HEK293 (cell line): ENCODE data around the gene ACACB.

Experiments used
- CTCF ChIA-PET: fragments of 350-600 bp; formaldehyde crosslinking; extraction: SDS; loops from one replicate; lab custom pipeline; 2021; ENCODE audit warnings: antibody characterized with exemption; lab: Yijun Ruan, JAX
- POLR2A ChIA-PET: fragments of 300-600 bp; formaldehyde crosslinking; extraction: SDS; loops from one replicate; lab custom pipeline; 2020; ENCODE audit warnings: antibody characterized with exemption, inconsistent platforms; lab: Yijun Ruan, JAX
- H3K27ac ChIP-seq: fragments of 200-500 bp; sonication (Bioruptor generic); 2 replicates; pipeline ENCODE4 v1.5.1; 2014; ENCODE audit warnings: low read depth, low read length, control low read depth, inconsistent platforms; ENCODE audit errors: extremely low read depth
- H3K36me3 ChIP-seq, 2 experiments: fragments of 200-500 bp in 1 of 2; sonication (Bioruptor generic) in 1 of 2; 1 replicate in 1 of 2; 2 replicates in 1 of 2; pipeline ENCODE4 v1.5.1; 2014 to 2017; ENCODE audit warnings: inconsistent platforms in 2 of 2, low read length in 2 of 2; ENCODE audit not compliant: control insufficient read depth in 2 of 2, insufficient read depth in 1 of 2
- H3K4me1 ChIP-seq: fragments of 200-500 bp; sonication (Bioruptor generic); 2 replicates; pipeline ENCODE4 v1.5.1; 2014; ENCODE audit warnings: mild to moderate bottlenecking, low read length, inconsistent platforms; ENCODE audit not compliant: control insufficient read depth, insufficient read depth
- H3K4me3 ChIP-seq: 2 replicates; pipeline ENCODE4 v1.5.1; 2011; ENCODE audit warnings: low read depth, mild to moderate bottlenecking, control low read depth, low read length, moderate library complexity
- H3K9me3 ChIP-seq: fragments of 200-500 bp; sonication (Bioruptor generic); 2 replicates; pipeline ENCODE4 v1.5.1; 2014; ENCODE audit warnings: low read depth, low read length, inconsistent platforms; ENCODE audit not compliant: control insufficient read depth, insufficient read depth
- MEIS1 ChIP-seq: sonication (generic); formaldehyde crosslinking; IDR thresholded peaks from 2 replicates; pipeline ENCODE4 v1.8.1; 2022; ENCODE audit warnings: missing genetic modification reagents, mild to moderate bottlenecking, borderline replicate concordance
- PBX3 ChIP-seq: sonication (generic); formaldehyde crosslinking; IDR thresholded peaks from 2 replicates; pipeline ENCODE4 v1.8.1; 2022; ENCODE audit warnings: mild to moderate bottlenecking, moderate library complexity, missing genetic modification reagents
- PRDM1 ChIP-seq: fragments of 450-650 bp; formaldehyde crosslinking; IDR thresholded peaks from 2 replicates; pipeline ENCODE4; 2016; ENCODE audit warnings: missing biosample characterization, missing genetic modification characterization
- TRIM28 ChIP-seq: IDR thresholded peaks from 2 replicates; pipeline ENCODE4 v1.6.1; 2011; ENCODE audit warnings: low read length, control low read depth, borderline replicate concordance
- YY1 ChIP-seq: fragments of 450-650 bp; formaldehyde crosslinking; IDR thresholded peaks from 2 replicates; pipeline ENCODE4 v1.5.1; 2018; ENCODE audit warnings: missing biosample characterization, missing genetic modification characterization
- ZBTB49 ChIP-seq: fragments of 450-650 bp; formaldehyde crosslinking; IDR thresholded peaks from 2 replicates; pipeline ENCODE4 v1.5.1; 2016; ENCODE audit warnings: missing biosample characterization, missing genetic modification characterization, low read depth
- ZBTB8A ChIP-seq: fragments of 450-650 bp; formaldehyde crosslinking; IDR thresholded peaks from 2 replicates; pipeline ENCODE4 v1.5.1; 2016; ENCODE audit warnings: missing biosample characterization, missing genetic modification characterization
- ZNF155 ChIP-seq: fragments of 450-650 bp; formaldehyde crosslinking; IDR thresholded peaks from 2 replicates; pipeline ENCODE4 v1.5.1; 2016; ENCODE audit warnings: missing biosample characterization, missing genetic modification characterization
- ZNF280D ChIP-seq: fragments of 450-650 bp; formaldehyde crosslinking; IDR thresholded peaks from 2 replicates; pipeline ENCODE4 v1.5.1; 2016; ENCODE audit warnings: missing biosample characterization, missing genetic modification characterization
- ZNF292 ChIP-seq: fragments of 450-650 bp; formaldehyde crosslinking; IDR thresholded peaks from 2 replicates; pipeline ENCODE4 v1.5.1; 2016; ENCODE audit warnings: low read depth, missing biosample characterization, missing genetic modification characterization, borderline replicate concordance
- ZNF324 ChIP-seq: fragments of 450-650 bp; formaldehyde crosslinking; IDR thresholded peaks from 2 replicates; pipeline ENCODE4 v1.5.1; 2016; ENCODE audit warnings: missing biosample characterization, missing genetic modification characterization
- ZNF362 ChIP-seq: fragments of 450-650 bp; formaldehyde crosslinking; IDR thresholded peaks from 2 replicates; pipeline ENCODE4 v1.5.1; 2016; ENCODE audit warnings: missing biosample characterization, missing genetic modification characterization
- ZNF521 ChIP-seq: fragments of 450-650 bp; formaldehyde crosslinking; IDR thresholded peaks from 2 replicates; pipeline ENCODE4 v1.5.1; 2017; ENCODE audit warnings: missing biosample characterization, mild to moderate bottlenecking, missing genetic modification characterization
- ZNF580 ChIP-seq: fragments of 450-650 bp; formaldehyde crosslinking; IDR thresholded peaks from 2 replicates; pipeline ENCODE4 v1.5.1; 2016; ENCODE audit warnings: missing biosample characterization, missing genetic modification characterization
- ZNF610 ChIP-seq: fragments of 450-650 bp; formaldehyde crosslinking; IDR thresholded peaks from 2 replicates; pipeline ENCODE4 v1.5.1; 2016; ENCODE audit warnings: missing biosample characterization, missing genetic modification characterization, borderline replicate concordance
- ZNF629 ChIP-seq: fragments of 450-650 bp; formaldehyde crosslinking; IDR thresholded peaks from 2 replicates; pipeline ENCODE4 v1.5.1; 2017; ENCODE audit warnings: missing biosample characterization, missing genetic modification characterization
- ZNF639 ChIP-seq: fragments of 450-650 bp; formaldehyde crosslinking; IDR thresholded peaks from 2 replicates; pipeline ENCODE4 v1.5.1; 2016; ENCODE audit warnings: missing biosample characterization, missing genetic modification characterization
- ZNF707 ChIP-seq: fragments of 450-650 bp; formaldehyde crosslinking; IDR thresholded peaks from 2 replicates; pipeline ENCODE4 v1.5.1; 2016; ENCODE audit warnings: missing biosample characterization, missing genetic modification characterization
- ZNF837 ChIP-seq: fragments of 450-650 bp; formaldehyde crosslinking; IDR thresholded peaks from 2 replicates; pipeline ENCODE4 v1.5.1; 2016; ENCODE audit warnings: missing biosample characterization, missing genetic modification characterization
- ZSCAN16 ChIP-seq: fragments of 450-650 bp; formaldehyde crosslinking; IDR thresholded peaks from 2 replicates; pipeline ENCODE4 v1.5.1; 2016; ENCODE audit warnings: missing biosample characterization, missing genetic modification characterization

The ACACB gene

GRCh38 chr12:109239691-109240090 is 123.3 kb downstream of the ACACB start (continued):
- no peak for TF ChIP-seq ZNF580
- TF ChIP-seq PBX3 (CRISPR knock-in tag) = no peak
- no peak for TF ChIP-seq MEIS1 (CRISPR knock-in tag)
- no peak for TF ChIP-seq ZNF292
- TF ChIP-seq ZNF707 (tag by site-specific recombination) = no peak
- no peak for TF ChIP-seq ZNF280D (tag by site-specific recombination)
- TF ChIP-seq ZNF610 (tag by site-specific recombination) = no peak

- Histone ChIP-seq H3K4me1 (no peaks in the 10 kb centered on the region), H3K36me3 (peaks cover 10 to 47% of the 10 kb centered on the region in 2 experiments; a peak in 2 of 3 replicates), H3K4me3 (no peak overlapping the region), H3K27ac (no peak overlapping the region), H3K9me3 (no peaks in the 10 kb centered on the region)
- CTCF ChIA-PET = no interaction called here
- no peak for TF ChIP-seq TRIM28
- TF ChIP-seq ZBTB8A (tag by site-specific recombination) = no peak
- TF ChIP-seq YY1 = no peak
- no peak for TF ChIP-seq ZBTB49 (tag by site-specific recombination)
- no peak for TF ChIP-seq ZNF610 (tag by site-specific recombination)
- no peak for TF ChIP-seq ZNF521 (tag by site-specific recombination)
- no peak for TF ChIP-seq ZNF324 (tag by site-specific recombination)
- no peak for TF ChIP-seq ZSCAN16 (tag by site-specific recombination)
- no peak for TF ChIP-seq ZNF639
- no peak for TF ChIP-seq ZNF155 (tag by site-specific recombination)
- no peak for TF ChIP-seq ZNF837 (tag by site-specific recombination)
- TF ChIP-seq ZNF629 (tag by site-specific recombination) = no peak
- TF ChIP-seq PRDM1 (tag by site-specific recombination) = no peak
- no peak for TF ChIP-seq ZNF362
- POLR2A ChIA-PET = no interaction called here
Observed at GRCh38 chr12:109240365-109240764, 124.0 kb downstream of the ACACB start.
